ENCODE measurements around the gene LINGO1.

The LINGO1 gene

GRCh38 chr15:77596821-77597803 lies 35.6 kb downstream of the LINGO1 start:
- peaks cover 5% of the 10 kb centered on the region for H3K4me1 Mint-ChIP-seq (ENCODE audit: low read depth)
- no peaks in the 10 kb centered on the region for H3K36me3 Mint-ChIP-seq (ENCODE audit: low read depth)
- no peaks in the 10 kb centered on the region for H3K9me3 Mint-ChIP-seq
- H3K4me3 Mint-ChIP-seq = no peak overlapping the region
- peaks cover 6% of the 10 kb centered on the region for H3K27me3 Mint-ChIP-seq
- intact Hi-C loops (cut with micrococcal nuclease) = no loop called here
- no peak overlapping the region for H3K27ac Mint-ChIP-seq

GRCh38 chr15:77595231-77595630 lies 37.5 kb downstream of the LINGO1 start:
- Mint-ChIP-seq H3K4me1 (ENCODE audit: low read depth) (peaks cover 5% of the 10 kb centered on the region), H3K27me3 (peaks cover 6% of the 10 kb centered on the region), H3K27ac (no peak overlapping the region), H3K4me3 (no peak overlapping the region), H3K36me3 (ENCODE audit: low read depth) (no peaks in the 10 kb centered on the region), H3K9me3 (no peaks in the 10 kb centered on the region)
- intact Hi-C loops (cut with micrococcal nuclease) = no loop called here

DNA sequence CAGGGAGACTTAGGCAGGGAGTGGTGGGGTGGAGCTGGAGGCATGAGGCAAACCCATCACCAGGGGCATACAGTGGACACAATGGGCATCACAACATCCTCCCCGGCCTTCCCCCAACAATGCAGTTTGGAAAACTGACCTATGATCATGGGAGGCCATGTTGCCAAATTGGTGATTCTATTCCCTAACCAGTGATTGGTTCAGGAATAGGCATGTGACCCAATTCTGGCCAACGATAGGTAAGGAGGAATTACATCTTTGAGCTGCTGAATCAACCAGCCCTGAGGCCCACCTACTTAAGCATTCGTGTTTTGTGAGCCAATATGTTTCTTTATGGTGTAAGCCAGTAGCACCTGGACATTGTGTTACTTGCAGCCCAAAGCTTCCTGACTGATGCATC lies 40.0 kb downstream of the LINGO1 start:
- H3K4me1 Mint-ChIP-seq (ENCODE audit: low read depth) = no peaks in the 10 kb centered on the region

DNA sequence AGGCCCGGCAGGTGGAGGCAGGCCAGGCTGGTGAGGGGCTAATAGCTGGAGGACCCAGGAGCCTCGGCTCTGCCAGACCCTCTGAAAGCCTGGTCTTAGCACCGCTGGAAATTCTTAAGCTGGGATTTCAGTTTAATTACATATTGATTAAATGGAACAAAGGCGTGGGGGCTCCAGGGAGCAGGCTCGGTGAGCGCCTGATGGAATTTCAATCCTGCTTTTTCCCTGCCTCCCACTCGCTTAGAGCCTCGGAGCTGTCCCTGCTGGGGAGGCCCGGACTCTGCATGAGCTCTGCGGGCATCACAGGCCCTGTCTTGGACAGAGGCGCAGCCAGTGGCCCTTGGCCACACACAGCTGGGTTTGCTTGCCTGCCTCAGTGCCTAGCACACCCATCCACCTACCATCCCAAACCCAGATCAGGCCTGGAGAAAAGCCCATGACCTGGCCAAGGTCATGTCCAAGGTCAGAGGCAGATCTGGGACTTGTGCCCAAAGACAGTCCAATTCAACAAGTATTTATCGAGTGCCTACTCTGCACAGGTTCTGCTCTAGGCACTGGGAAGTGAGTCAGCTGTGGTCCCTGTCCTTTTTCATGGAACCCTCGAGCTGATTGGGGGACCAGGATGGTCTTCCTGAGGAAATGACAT lies 40.6 kb downstream of the LINGO1 start:
- Mint-ChIP-seq H3K9me3 (no peaks in the 10 kb centered on the region), H3K27me3 (peaks cover 6% of the 10 kb centered on the region), H3K4me1 (ENCODE audit: low read depth) (no peaks in the 10 kb centered on the region), H3K4me3 (no peak overlapping the region), H3K36me3 (ENCODE audit: low read depth) (no peaks in the 10 kb centered on the region), H3K27ac (no peak overlapping the region)
- intact Hi-C loops (cut with micrococcal nuclease) = no loop called here

More for the DNA sequence above, 40.0 kb downstream of the LINGO1 start:
- Mint-ChIP-seq H3K4me3 (no peak overlapping the region), H3K9me3 (no peaks in the 10 kb centered on the region), H3K36me3 (ENCODE audit: low read depth) (no peaks in the 10 kb centered on the region), H3K27me3 (peaks cover 6% of the 10 kb centered on the region), H3K27ac (no peak overlapping the region)
- intact Hi-C loops (cut with micrococcal nuclease) = no loop called here

GRCh38 chr15:77589839-77590238 lies 42.9 kb downstream of the LINGO1 start:
- intact Hi-C loops (cut with micrococcal nuclease) = no loop called here
- Mint-ChIP-seq H3K4me1 (ENCODE audit: low read depth) (no peaks in the 10 kb centered on the region), H3K4me3 (no peak overlapping the region), H3K36me3 (ENCODE audit: low read depth) (no peaks in the 10 kb centered on the region), H3K27ac (no peak overlapping the region), H3K27me3 (peaks cover 5% of the 10 kb centered on the region), H3K9me3 (no peaks in the 10 kb centered on the region)

- Mint-ChIP-seq H3K4me1 (ENCODE audit: low read depth) (no peaks in the 10 kb centered on the region), H3K4me3 (no peak overlapping the region), H3K9me3 (no peaks in the 10 kb centered on the region), H3K27ac (no peak overlapping the region), H3K27me3 (peaks cover 4% of the 10 kb centered on the region), H3K36me3 (ENCODE audit: low read depth) (no peaks in the 10 kb centered on the region)
- intact Hi-C loops (cut with micrococcal nuclease) = no loop called here
Measured at GRCh38 chr15:77588126-77588525, 44.6 kb downstream of the LINGO1 start.

- intact Hi-C loops (cut with micrococcal nuclease) = no loop called here
- H3K4me3 Mint-ChIP-seq = no peak overlapping the region
- no peaks in the 10 kb centered on the region for H3K9me3 Mint-ChIP-seq
- H3K27me3 Mint-ChIP-seq = peaks cover 1% of the 10 kb centered on the region
- no peaks in the 10 kb centered on the region for H3K4me1 Mint-ChIP-seq (ENCODE audit: low read depth)
- no peak overlapping the region for H3K27ac Mint-ChIP-seq
- no peaks in the 10 kb centered on the region for H3K36me3 Mint-ChIP-seq (ENCODE audit: low read depth)
Measured at GRCh38 chr15:77584691-77585090, 48.0 kb downstream of the LINGO1 start.

DNA sequence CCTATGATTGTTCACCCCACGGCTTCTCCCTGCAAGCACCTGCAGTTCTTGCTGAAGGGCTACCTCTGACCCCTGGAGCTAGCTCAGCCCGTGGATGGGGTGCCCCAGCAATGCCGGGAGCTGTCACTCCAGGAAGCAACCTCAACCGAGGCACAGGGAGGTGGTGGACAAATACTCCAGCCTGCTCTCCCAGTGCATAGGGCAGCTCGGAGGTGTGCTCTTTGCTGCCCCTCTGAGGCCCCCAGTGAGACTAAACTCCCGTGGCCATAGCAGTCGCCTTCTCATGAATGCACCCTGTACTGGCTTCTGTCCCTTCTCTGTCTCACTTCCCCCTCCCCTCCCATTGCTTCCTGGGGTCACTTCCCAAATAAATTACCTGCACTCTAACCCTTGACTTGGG lies 48.5 kb downstream of the LINGO1 start:
- no peaks in the 10 kb centered on the region for H3K4me1 Mint-ChIP-seq (ENCODE audit: low read depth)
- intact Hi-C loops (cut with micrococcal nuclease) = no loop called here
- no peaks in the 10 kb centered on the region for H3K9me3 Mint-ChIP-seq

DNA sequence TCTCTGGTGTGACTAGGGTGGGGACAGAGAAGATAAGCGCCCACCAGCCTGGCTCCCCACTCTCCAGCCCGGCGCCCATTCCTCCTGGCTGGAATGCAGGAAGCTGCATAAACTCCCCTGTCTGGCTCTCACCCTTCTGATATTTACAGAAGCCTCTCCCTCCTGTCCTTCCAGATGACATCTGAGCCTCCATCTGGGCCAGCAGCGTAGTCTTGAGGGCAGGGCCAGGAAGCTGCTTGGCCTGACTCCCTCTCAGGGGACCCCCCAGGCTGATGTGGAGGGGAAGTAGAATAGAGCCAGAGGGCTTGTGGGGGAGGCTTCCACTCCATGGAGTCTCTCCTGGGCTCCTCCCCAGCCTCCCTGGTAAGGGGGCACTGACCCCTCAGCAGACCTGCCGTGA lies 49.9 kb downstream of the LINGO1 start:
- H3K27ac Mint-ChIP-seq = no peak overlapping the region
- H3K4me3 Mint-ChIP-seq = no peak overlapping the region
- H3K36me3 Mint-ChIP-seq (ENCODE audit: low read depth) = no peaks in the 10 kb centered on the region
- no peaks in the 10 kb centered on the region for H3K4me1 Mint-ChIP-seq (ENCODE audit: low read depth)
- intact Hi-C loops (cut with micrococcal nuclease) = no loop called here
- H3K27me3 Mint-ChIP-seq = peaks cover 1% of the 10 kb centered on the region
- H3K9me3 Mint-ChIP-seq = no peaks in the 10 kb centered on the region

More for the DNA sequence above, 48.5 kb downstream of the LINGO1 start:
- H3K36me3 Mint-ChIP-seq (ENCODE audit: low read depth) = no peaks in the 10 kb centered on the region
- H3K27ac Mint-ChIP-seq = no peak overlapping the region
- H3K27me3 Mint-ChIP-seq = peaks cover 1% of the 10 kb centered on the region
- H3K4me3 Mint-ChIP-seq = no peak overlapping the region

DNA sequence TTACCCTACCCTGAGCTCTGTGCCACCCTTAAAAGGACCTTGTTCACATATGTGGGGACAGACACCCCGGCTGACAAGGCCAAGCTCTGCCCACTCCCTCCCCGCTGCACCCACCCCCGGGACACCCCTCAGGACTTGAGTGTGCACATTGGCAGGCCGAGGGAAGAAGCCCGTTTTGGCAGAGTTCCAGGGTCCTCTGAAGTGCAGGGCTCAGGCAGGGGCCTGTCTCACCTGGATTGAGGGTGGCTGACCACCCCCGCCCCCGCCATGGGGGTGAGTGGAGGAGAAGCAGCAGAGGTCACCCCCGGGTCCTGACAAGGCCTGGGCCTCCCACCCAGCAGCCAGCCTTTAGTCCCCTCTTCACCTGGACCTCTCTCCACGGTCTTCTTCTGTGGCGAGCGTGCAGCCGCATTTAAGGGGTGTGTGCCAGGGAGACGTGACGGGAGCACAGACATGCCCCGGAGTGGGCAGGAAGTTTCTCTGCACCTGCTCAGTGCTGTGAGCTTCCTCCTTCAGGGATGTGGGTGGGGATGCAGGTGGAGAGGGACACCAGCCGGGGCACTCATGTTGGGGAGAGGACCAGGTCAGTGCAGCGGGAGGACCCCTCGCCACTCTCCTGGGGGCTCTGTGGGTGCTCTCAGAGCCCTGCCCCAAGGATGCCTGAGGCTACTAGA lies 50.7 kb downstream of the LINGO1 start:
- no peaks in the 10 kb centered on the region for H3K36me3 Mint-ChIP-seq (ENCODE audit: low read depth)
- H3K4me3 Mint-ChIP-seq = no peak overlapping the region
- peaks cover 1% of the 10 kb centered on the region for H3K27me3 Mint-ChIP-seq
- no peak overlapping the region for H3K27ac Mint-ChIP-seq
- H3K9me3 Mint-ChIP-seq = no peaks in the 10 kb centered on the region
- intact Hi-C loops (cut with micrococcal nuclease) = no loop called here
- no peaks in the 10 kb centered on the region for H3K4me1 Mint-ChIP-seq (ENCODE audit: low read depth)

- no peak overlapping the region for H3K4me3 Mint-ChIP-seq
- H3K27me3 Mint-ChIP-seq = peaks cover 1% of the 10 kb centered on the region
- H3K4me1 Mint-ChIP-seq (ENCODE audit: low read depth) = no peaks in the 10 kb centered on the region
- no peaks in the 10 kb centered on the region for H3K36me3 Mint-ChIP-seq (ENCODE audit: low read depth)
- H3K9me3 Mint-ChIP-seq = no peaks in the 10 kb centered on the region
- H3K27ac Mint-ChIP-seq = no peak overlapping the region
- intact Hi-C loops (cut with micrococcal nuclease) = no loop called here
Measured at GRCh38 chr15:77580996-77581682, 51.6 kb downstream of the LINGO1 start.

GRCh38 chr15:77579498-77580188 lies 53.1 kb downstream of the LINGO1 start:
- Mint-ChIP-seq H3K9me3 (no peaks in the 10 kb centered on the region), H3K4me3 (no peak overlapping the region), H3K4me1 (ENCODE audit: low read depth) (no peaks in the 10 kb centered on the region), H3K27ac (no peak overlapping the region), H3K27me3 (no peaks in the 10 kb centered on the region), H3K36me3 (ENCODE audit: low read depth) (no peaks in the 10 kb centered on the region)
- intact Hi-C loops (cut with micrococcal nuclease) = no loop called here

- no peaks in the 10 kb centered on the region for H3K27me3 Mint-ChIP-seq
- H3K4me1 Mint-ChIP-seq (ENCODE audit: low read depth) = no peaks in the 10 kb centered on the region
- no peaks in the 10 kb centered on the region for H3K9me3 Mint-ChIP-seq
- H3K27ac Mint-ChIP-seq = peak overlapping the region; percentile 12
- no peak overlapping the region for H3K4me3 Mint-ChIP-seq
- intact Hi-C loops (cut with micrococcal nuclease) = no loop called here
- H3K36me3 Mint-ChIP-seq (ENCODE audit: low read depth) = no peaks in the 10 kb centered on the region
Measured at GRCh38 chr15:77578641-77579372, 53.9 kb downstream of the LINGO1 start.
